ENCODE data around the gene HBD.
"Not testable (repeated sequence)": the region's sequence is repeated elsewhere in the genome, so short reads cannot be mapped to it uniquely, and the experiment has no call there.

Gene HBD

DNA sequence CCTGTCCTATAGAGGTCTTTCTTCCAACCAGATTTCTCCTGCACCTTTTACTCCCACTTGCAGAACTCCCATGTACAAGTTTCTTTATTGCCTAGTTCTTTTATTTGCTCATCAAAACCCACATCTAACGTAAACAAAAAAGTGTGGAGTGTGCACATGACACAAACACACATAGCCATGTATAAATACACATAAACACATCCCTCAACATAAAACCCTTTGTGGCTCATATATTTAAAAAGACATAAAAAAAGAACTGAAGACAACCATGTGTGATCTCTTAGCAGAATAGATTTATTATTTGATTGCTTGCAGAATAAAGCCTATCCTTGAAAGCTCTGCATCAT, 18.6 kb upstream of the HBD start:
- DNase-seq (ENCODE audit: low read depth): no peak

- no peak for DNase-seq (ENCODE audit: low read depth)
These were observed 18.1 kb upstream of the HBD start for GRCh38 chr11:5252192-5252918.

- no peak for DNase-seq (ENCODE audit: low read depth)
These were observed 17.5 kb upstream of the HBD start for GRCh38 chr11:5251746-5252145.

- no peak for DNase-seq (ENCODE audit: low read depth)
These were observed 16.4 kb upstream of the HBD start for GRCh38 chr11:5250543-5251204.

DNA sequence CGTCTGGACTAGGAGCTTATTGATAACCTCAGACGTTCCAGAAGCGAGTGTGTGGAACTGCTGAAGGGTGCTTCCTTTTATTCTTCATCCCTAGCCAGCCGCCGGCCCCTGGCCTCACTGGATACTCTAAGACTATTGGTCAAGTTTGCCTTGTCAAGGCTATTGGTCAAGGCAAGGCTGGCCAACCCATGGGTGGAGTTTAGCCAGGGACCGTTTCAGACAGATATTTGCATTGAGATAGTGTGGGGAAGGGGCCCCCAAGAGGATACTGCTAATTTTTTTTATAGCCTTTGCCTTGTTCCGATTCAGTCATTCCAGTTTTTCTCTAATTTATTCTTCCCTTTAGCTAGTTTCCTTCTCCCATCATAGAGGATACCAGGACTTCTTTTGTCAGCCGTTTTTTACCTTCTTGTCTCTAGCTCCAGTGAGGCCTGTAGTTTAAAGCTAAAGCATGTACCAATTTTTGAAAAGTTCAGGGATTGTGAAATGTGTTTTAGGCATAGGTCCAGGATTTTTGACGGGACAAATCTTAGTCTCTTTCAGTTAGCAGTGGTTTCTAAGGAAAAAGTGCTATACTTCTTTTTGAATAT, 15.6 kb upstream of the HBD start, which contains the start of gene HBG1:
Gene HBG1 (minus strand): TSS at position 51 of the 590 bp plus-strand sequence. CDS start 53 bp downstream, outside the sequence.
- not testable (repeated sequence) for DNase-seq (ENCODE audit: low read depth)

GRCh38 chr11:5248498-5248897, 14.2 kb upstream of the HBD start:
- not testable (repeated sequence) for DNase-seq (ENCODE audit: low read depth)

- DNase-seq (ENCODE audit: low read depth): no peak
These were observed 13.3 kb upstream of the HBD start for GRCh38 chr11:5247472-5248192.

- DNase-seq (ENCODE audit: low read depth): no peak
These were observed 12.6 kb upstream of the HBD start for GRCh38 chr11:5246772-5247471.

- no peak for DNase-seq (ENCODE audit: low read depth)
These were observed 10.9 kb upstream of the HBD start for GRCh38 chr11:5245155-5245554.

DNA sequence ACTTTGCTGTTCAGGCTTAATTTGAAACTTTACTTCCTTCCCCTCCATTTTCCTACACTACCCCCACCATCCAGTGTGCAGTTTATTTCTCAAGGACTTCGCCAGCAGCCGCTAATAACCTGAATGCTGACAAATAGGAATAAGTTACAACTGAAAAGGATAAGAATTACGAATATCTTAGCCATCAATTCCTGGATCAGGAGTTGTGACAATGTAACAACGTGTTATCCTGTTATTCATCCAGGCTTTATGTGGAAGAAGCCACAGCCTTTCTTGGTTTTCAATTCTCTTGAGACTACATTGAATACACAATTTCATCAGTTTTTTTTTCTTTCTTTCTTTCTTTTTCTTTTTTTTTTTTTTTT, 9.5 kb upstream of the HBD start:
- DNase-seq (ENCODE audit: low read depth): no peak

DNA sequence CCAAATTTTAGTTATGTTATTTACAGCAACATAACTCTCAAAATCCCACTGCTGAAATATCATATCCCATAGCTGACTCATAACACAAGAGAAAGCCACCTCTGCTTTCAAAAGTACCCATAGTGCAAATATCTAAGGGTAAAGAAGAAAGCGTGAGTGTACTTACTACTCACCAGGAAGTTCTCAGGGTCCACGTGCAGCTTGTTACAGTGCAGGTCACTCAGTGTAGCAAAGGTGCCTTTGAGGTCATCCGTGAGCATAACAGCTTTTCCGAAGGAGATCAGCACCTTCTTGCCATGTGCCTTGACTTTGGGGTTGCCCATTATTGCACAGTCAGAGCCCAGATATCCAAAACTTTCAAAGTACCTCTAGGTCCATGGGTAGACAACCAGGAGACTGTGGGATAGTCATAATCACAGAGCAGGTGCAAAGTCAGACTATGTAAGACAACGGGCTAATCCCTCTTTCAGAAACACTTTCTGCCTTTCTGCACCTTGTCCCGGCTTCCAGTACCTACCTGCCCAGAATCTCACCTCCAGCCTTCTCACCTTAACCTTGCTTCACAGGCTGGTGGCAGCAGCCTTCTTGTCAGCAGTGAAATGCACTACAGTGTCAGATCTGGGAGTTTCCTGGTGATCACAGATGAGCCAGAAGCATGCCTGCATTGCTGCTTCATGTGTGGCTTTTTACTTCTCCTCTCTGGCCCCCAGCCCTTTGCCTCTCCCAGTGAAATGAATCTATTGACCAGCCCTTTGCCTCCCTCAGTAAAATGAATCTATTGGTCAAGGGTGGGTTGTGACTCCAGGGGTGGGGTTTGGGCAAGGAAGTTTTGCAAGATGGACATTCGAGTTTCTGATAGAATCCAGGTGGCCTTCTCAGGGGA, 8.9 kb upstream of the HBD start:
- no peak for DNase-seq (ENCODE audit: low read depth)

DNA sequence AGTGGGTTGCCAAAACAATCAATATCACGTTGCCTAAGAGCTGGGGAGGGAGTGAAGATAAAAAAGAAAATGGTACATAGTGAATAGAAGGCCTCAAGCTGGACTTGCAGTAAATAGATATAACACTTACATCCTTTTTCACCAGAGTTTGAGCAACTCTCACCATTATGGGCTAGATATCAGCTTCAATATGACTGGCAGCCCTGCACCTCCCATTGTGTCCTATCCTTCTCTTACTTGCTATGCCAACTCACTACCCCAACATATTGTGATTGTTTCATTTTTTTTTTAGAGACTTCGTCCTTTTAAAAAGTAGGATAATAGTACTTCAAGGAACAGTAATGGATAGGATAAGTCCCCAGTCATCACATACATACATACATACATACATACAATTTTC, 7.9 kb upstream of the HBD start:
- DNase-seq (ENCODE audit: low read depth): no peak

DNA sequence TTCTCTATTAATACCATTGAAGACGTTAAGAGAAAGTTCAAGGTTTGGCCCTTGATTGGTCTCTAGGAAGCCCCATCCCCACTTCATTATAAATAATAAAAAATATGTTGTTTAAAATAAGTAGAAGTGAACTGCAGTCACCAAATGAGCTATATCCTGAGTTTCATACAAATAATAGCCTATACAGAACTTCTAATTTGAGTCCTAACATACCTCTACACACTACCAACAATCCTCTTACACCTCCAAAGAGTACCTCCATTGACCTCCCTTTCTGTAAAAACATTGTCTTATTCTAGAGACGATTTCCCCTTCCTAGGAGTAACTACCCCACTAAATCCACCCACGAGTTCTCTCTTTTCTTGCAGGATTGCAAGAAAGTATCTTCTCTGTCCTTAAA, 7.2 kb upstream of the HBD start:
- no peak for DNase-seq (ENCODE audit: low read depth)

- no peak for DNase-seq (ENCODE audit: low read depth)
These were observed 6.2 kb upstream of the HBD start for GRCh38 chr11:5240458-5240857.

DNA sequence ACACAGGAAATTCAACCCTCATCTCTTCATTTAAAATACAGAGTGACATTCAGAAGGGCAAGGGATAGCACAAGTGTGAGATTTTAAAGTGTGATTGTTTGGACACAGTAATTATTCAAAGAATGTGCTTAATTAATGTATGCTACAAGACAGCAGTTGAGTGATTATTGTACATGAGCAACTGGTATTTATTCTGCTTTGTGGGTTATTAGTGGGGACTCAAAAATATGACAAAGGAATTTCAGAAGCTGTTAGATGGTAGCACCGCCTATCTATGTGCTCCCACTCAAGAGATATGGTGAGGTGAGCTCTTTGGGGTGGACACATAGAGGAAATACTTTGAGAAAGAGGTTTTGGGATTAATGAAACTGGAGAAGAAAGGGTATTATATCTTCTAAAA, 5.8 kb upstream of the HBD start:
- no peak for DNase-seq (ENCODE audit: low read depth)

DNA sequence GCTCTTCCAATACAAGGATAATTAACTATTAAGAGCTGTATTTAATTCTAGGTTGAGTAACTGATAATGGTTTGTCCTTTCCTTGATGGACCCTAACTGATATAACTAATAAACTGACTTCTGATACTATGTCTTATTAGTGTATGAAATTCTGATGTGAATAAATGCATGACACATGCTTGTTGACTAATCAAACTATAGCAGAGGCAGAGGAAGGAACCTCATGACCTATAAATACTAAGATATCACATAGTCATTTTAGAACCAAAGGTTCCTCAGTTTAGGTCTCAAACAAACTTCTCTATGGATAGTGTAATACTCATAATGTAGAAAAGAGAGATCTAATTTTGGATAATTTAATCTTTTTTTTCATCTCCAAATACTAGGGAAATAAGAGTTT, 4.8 kb upstream of the HBD start:
- DNase-seq (ENCODE audit: low read depth): no peak

DNA sequence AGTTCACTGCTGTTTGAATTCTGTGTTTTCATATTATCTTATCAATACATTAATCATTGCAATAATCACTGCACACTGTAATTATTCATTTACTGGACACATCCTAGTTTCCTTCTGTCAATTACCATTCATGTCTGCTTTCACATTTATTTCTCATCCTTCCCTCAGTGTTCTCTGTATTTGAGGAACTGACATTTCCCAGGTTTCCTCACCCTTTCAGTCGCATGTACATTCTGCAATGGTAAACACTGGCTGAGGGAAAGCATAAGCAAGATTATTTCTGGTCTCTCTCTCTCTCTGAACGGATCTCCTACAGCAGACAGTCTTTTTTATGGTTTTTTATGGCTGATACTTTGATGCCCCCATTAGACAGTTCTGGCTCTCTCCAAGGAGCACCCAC, 4.2 kb upstream of the HBD start:
- no peak for DNase-seq (ENCODE audit: low read depth)

DNA sequence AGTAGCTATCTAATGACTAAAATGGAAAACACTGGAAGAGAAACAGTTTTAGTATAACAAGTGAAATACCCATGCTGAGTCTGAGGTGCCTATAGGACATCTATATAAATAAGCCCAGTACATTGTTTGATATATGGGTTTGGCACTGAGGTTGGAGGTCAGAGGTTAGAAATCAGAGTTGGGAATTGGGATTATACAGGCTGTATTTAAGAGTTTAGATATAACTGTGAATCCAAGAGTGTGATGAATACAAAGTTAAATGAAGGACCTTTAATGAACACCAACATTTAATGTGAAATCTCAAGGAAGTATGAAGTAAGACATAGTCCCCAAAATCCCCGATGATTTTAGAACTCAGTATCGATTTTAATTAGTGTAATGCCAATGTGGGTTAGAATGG, 3.1 kb upstream of the HBD start:
- DNase-seq (ENCODE audit: low read depth): no peak

- no peak for DNase-seq (ENCODE audit: low read depth)
These were observed 1.2 kb upstream of the HBD start for GRCh38 chr11:5235364-5236095.

DNA sequence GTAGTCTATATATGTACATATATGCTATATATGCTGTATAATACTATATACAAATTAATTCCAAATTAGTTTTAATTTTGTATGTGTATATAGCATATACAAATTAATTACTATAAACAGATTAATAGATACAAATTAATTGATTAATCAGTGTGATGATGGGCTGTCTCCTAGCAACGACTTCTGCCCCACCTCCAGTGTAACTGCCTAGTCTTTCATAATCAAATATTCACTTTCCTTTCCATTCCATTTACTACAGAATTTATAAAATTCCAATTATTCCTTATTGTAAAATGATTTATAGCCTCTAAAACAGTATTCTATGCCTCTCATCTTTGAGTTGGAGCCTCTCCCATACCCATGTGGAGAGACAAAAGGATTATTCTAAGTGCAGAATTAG, 976 bp downstream of the HBD start:
- DNase-seq (ENCODE audit: low read depth): no peak

- DNase-seq (ENCODE audit: low read depth): no peak
These were observed 1.5 kb downstream of the HBD start for GRCh38 chr11:5232821-5233220.
